HL-60 (cell line): Measurements from ENCODE around the gene SLC9A7.

Experiments
- DNase-seq, 2 experiments: peaks; one replicate each; pipeline ENCODE4 v3.0.0-alpha.2; 2010 to 2020; ENCODE audit warnings: low read depth in 1 of 2, low spot score in 1 of 2
- H3K27ac ChIP-seq: fragments of 250-450 bp; sonication (Bioruptor Pico); replicated peaks from 2 replicates; pipeline ENCODE4 v1.5.1; 2020; ENCODE audit warnings: mild to moderate bottlenecking, moderate library complexity
- H3K27me3 ChIP-seq: fragments of 250-450 bp; sonication (Bioruptor Pico); 2 replicates; pipeline ENCODE4 v1.5.1; 2021; ENCODE audit warnings: mild to moderate bottlenecking, moderate library complexity; ENCODE audit not compliant: insufficient read depth, poor library complexity, severe bottlenecking
- H3K4me3 ChIP-seq: replicated peaks from 2 replicates; pipeline ENCODE4 v1.5.1; 2011; ENCODE audit warnings: mild to moderate bottlenecking, control low read depth, low read length; ENCODE audit not compliant: insufficient read depth
- GABPA ChIP-seq: IDR thresholded peaks from 2 replicates; pipeline ENCODE4 v1.6.1; 2012; ENCODE audit warnings: low read depth
- POLR2AphosphoS5 ChIP-seq: IDR thresholded peaks from 2 replicates; pipeline ENCODE4 v1.6.1; 2012; ENCODE audit warnings: low read depth
- REST ChIP-seq: IDR thresholded peaks from 2 replicates; pipeline ENCODE4 v1.6.1; 2012; ENCODE audit warnings: low read depth; ENCODE audit not compliant: insufficient replicate concordance
- SPI1 ChIP-seq: IDR thresholded peaks from 2 replicates; pipeline ENCODE4 v1.6.1; 2012; ENCODE audit warnings: low read depth, mild to moderate bottlenecking, borderline replicate concordance
- TF ChIP-seq, protein P1 (sequence below): IDR thresholded peaks from one replicate; pipeline ENCODE4 v1.5.1; 2011; ENCODE audit warnings: low read length, control low read depth, inconsistent platforms; ENCODE audit not compliant: insufficient read depth

The SLC9A7 gene

GRCh38 chrX:46665232-46666152 lies 93.4 kb downstream of the SLC9A7 start:
- DNase-seq: no peak
- H3K27ac ChIP-seq: no peak overlapping the region
- TF ChIP-seq REST (no peak), POLR2AphosphoS5 (no peak), SPI1 (no peak), GABPA (no peak)
- TF ChIP-seq, protein P1, sequence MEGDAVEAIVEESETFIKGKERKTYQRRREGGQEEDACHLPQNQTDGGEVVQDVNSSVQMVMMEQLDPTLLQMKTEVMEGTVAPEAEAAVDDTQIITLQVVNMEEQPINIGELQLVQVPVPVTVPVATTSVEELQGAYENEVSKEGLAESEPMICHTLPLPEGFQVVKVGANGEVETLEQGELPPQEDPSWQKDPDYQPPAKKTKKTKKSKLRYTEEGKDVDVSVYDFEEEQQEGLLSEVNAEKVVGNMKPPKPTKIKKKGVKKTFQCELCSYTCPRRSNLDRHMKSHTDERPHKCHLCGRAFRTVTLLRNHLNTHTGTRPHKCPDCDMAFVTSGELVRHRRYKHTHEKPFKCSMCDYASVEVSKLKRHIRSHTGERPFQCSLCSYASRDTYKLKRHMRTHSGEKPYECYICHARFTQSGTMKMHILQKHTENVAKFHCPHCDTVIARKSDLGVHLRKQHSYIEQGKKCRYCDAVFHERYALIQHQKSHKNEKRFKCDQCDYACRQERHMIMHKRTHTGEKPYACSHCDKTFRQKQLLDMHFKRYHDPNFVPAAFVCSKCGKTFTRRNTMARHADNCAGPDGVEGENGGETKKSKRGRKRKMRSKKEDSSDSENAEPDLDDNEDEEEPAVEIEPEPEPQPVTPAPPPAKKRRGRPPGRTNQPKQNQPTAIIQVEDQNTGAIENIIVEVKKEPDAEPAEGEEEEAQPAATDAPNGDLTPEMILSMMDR: no peak

DNA sequence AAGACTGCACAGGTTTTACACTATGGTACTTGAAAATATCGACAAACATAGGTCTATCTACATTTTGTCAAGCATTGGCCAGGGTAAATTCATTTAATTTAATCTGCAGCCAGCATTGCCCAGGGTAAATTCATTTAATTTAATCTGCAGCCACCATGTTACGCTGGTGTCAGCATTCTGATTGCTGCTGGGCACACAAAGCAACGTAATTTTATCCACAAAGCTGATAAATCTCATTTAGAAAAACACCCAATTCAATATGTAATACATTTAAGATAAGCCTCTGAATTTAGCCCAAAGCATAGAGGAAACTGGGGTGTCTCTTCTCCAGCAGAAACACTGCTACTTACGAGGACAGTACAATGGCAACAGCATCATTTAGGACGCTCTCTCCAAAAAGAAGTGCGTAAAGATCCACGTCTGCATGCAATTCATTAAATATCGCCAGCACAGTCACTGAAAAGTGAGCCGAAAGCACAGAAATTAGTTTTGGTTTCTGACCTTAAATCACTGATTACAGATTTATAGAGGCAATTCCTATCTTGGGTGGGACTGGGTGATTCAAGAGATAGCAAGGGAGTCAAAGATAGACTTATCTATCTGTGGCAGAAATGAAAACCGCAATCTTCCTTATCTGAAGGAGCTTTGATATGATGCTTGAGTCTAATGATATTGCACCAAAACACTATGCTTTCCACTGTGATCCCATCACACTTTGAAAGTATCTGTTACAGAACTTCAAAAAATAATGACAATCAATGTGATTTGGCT lies 96.5 kb downstream of the SLC9A7 start:
- TF ChIP-seq, protein P1: no peak
- TF ChIP-seq POLR2AphosphoS5: no peak
- Histone ChIP-seq H3K27ac (no peak overlapping the region), H3K4me3 (no peak overlapping the region), H3K27me3 (no peaks in the 10 kb centered on the region)
- no peak for DNase-seq

More at GRCh38 chrX:46665232-46666152, 93.4 kb downstream of the SLC9A7 start:
- Histone ChIP-seq H3K4me3 (no peak overlapping the region), H3K27me3 (no peaks in the 10 kb centered on the region)

GRCh38 chrX:46653482-46653881 lies 105.4 kb downstream of the SLC9A7 start:
- peak in 1 of 2 experiments; percentile 10 for DNase-seq

More at GRCh38 chrX:46653482-46653881, 105.4 kb downstream of the SLC9A7 start:
- TF ChIP-seq GABPA (no peak), SPI1 (no peak), POLR2AphosphoS5 (no peak), REST (no peak)
- TF ChIP-seq, protein P1: no peak
- Histone ChIP-seq H3K27ac (no peak overlapping the region), H3K27me3 (no peaks in the 10 kb centered on the region), H3K4me3 (no peak overlapping the region)
